Measurements from ENCODE around the gene ABTB2. TPM values are rescaled to one million over a fixed set of nuclear protein-coding genes. Genes with fewer than 3 reads are reported as not detected.

ABTB2 gene
- total RNA-seq, 1 experiment from 2014 or later = 3.1 TPM

DNA sequence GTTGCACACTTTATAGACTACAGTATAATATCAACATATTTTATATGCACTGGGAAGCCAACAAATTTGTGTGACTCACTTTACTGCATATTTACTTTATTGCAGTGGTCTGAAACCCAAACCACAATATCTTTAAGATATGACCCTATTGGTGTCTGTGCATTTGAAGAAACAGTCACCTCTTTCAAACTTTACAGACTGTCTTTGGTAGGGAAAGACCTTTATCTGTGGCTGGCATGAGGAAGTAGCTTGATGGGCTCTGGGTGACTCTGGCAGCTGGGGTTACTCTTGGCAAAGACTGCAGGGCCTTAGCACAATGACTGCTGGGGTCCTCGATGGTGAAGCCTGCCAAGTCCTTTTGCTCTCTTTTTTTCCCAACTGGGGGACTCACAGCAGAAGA lies 21.3 kb upstream of the ABTB2 start:
- ChIA-PET POLR2A (no interaction called here), CTCF (interaction anchor here (0.7 kb wide), 1 partner anchor 1049 kb away, joined by 5 read pairs; no protein-coding TSS in a partner anchor)
- TF ChIP-seq, protein P1, sequence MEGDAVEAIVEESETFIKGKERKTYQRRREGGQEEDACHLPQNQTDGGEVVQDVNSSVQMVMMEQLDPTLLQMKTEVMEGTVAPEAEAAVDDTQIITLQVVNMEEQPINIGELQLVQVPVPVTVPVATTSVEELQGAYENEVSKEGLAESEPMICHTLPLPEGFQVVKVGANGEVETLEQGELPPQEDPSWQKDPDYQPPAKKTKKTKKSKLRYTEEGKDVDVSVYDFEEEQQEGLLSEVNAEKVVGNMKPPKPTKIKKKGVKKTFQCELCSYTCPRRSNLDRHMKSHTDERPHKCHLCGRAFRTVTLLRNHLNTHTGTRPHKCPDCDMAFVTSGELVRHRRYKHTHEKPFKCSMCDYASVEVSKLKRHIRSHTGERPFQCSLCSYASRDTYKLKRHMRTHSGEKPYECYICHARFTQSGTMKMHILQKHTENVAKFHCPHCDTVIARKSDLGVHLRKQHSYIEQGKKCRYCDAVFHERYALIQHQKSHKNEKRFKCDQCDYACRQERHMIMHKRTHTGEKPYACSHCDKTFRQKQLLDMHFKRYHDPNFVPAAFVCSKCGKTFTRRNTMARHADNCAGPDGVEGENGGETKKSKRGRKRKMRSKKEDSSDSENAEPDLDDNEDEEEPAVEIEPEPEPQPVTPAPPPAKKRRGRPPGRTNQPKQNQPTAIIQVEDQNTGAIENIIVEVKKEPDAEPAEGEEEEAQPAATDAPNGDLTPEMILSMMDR (IDR thresholded peaks at IDR 0.05; ENCODE audit: unreplicated experiment) = no peak
- no peak overlapping the region for H3K27ac Mint-ChIP-seq (ENCODE audit: low read depth, unreplicated experiment)
- peaks cover 8% of the 10 kb centered on the region for H3K4me1 Mint-ChIP-seq (ENCODE audit: insufficient read depth, unreplicated experiment)
- no peak overlapping the region for H3K4me3 Mint-ChIP-seq (ENCODE audit: unreplicated experiment)
- no peak for DNase-seq (ENCODE audit: unreplicated experiment)
- H3K9me3 Mint-ChIP-seq (ENCODE audit: unreplicated experiment) = no peaks in the 10 kb centered on the region
- intact Hi-C loops (cut with micrococcal nuclease) = no loop called here
- no peaks in the 10 kb centered on the region for H3K27me3 Mint-ChIP-seq (ENCODE audit: insufficient read depth, unreplicated experiment)
- no peaks in the 10 kb centered on the region for H3K36me3 Mint-ChIP-seq (ENCODE audit: insufficient read depth, unreplicated experiment)
- BruUV-seq (replicated peaks) = no TSS peak

DNA sequence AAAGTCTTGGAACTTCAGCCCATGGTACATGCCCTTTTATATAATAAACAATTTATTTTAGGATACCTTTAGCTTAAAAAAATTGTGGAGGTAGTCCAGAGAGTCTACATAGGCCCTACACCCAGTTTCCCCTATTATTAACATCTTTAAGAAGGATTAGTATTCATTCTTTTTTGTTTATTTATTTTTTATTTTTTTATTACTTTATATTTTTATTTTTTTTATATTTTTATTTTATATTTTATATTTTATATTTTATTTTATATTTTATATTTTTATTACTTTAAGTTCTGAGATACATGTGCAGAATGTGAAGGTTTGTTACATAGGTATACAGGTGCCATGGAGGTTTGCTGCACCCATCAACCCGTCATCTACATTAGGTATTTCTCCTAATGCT lies 15.9 kb upstream of the ABTB2 start:
- Mint-ChIP-seq H3K4me3 (ENCODE audit: unreplicated experiment) (no peak overlapping the region), H3K36me3 (ENCODE audit: insufficient read depth, unreplicated experiment) (no peaks in the 10 kb centered on the region), H3K27me3 (ENCODE audit: insufficient read depth, unreplicated experiment) (no peaks in the 10 kb centered on the region), H3K4me1 (ENCODE audit: insufficient read depth, unreplicated experiment) (peaks cover 13% of the 10 kb centered on the region), H3K9me3 (ENCODE audit: unreplicated experiment) (no peaks in the 10 kb centered on the region), H3K27ac (ENCODE audit: low read depth, unreplicated experiment) (no peak overlapping the region)
- intact Hi-C loops (cut with micrococcal nuclease) = loop anchor here (5.0 kb wide), 1 partner anchor 54 kb away; no protein-coding TSS in a partner anchor
- ChIA-PET CTCF (interaction anchor here (0.6 to 0.9 kb wide), 3 partner anchors 94 to 267 kb away, joined by 3 to 4 read pairs (median 3); no protein-coding TSS in a partner anchor), POLR2A (interaction anchor here (0.8 to 1.7 kb wide), 2 partner anchors 23 to 65 kb away, joined by 3 to 11 read pairs; partner anchors contain the start of gene CAT)
- no TSS peak for BruUV-seq (replicated peaks)
- TF ChIP-seq, protein P1 (IDR thresholded peaks at IDR 0.05; ENCODE audit: unreplicated experiment) = no peak
- DNase-seq (ENCODE audit: unreplicated experiment) = no peak

DNA sequence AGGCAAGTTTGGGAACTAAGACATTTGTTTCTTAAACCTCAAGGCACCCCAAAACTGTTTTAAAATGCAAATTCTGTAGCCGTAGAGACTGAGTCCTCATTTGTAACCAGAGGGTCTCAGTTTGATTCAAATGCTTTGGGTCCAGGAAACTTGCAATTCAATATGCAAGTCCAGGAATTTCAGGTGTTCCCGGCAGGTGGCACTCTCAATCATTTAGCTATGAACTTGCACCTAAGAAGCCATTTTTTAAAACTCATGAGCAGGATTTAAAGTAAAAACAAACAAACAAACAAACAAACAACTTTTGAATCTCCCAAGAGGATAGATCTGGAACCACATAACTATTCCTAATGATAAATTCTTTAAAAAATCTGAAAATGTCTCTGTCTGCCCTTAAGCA lies 8.7 kb upstream of the ABTB2 start:
- no peaks in the 10 kb centered on the region for H3K9me3 Mint-ChIP-seq (ENCODE audit: unreplicated experiment)
- DNase-seq (ENCODE audit: unreplicated experiment) = peak; percentile 62
- intact Hi-C loops (cut with micrococcal nuclease) = loop anchor here (1.0 to 5.0 kb wide), 3 partner anchors 102 to 1026 kb away; no protein-coding TSS in a partner anchor
- peaks cover 7% of the 10 kb centered on the region for H3K4me1 Mint-ChIP-seq (ENCODE audit: insufficient read depth, unreplicated experiment)
- TF ChIP-seq, protein P1 (IDR thresholded peaks at IDR 0.05; ENCODE audit: unreplicated experiment) = peak; percentile 56
- H3K4me3 Mint-ChIP-seq (ENCODE audit: unreplicated experiment) = no peak overlapping the region
- no peaks in the 10 kb centered on the region for H3K36me3 Mint-ChIP-seq (ENCODE audit: insufficient read depth, unreplicated experiment)
- H3K27me3 Mint-ChIP-seq (ENCODE audit: insufficient read depth, unreplicated experiment) = no peaks in the 10 kb centered on the region
- POLR2A ChIA-PET = interaction anchor here (0.6 to 3.1 kb wide), 7 partner anchors 12 to 361 kb away, joined by 3 to 11 read pairs (median 4); partner anchors contain the start of gene CAT
- CTCF ChIA-PET = interaction anchor here (0.6 to 9.8 kb wide), 47 partner anchors 16 to 1505 kb away, joined by 3 to 158 read pairs (median 4); partner anchors contain the start of gene CAT
- no peak overlapping the region for H3K27ac Mint-ChIP-seq (ENCODE audit: low read depth, unreplicated experiment)
- no TSS peak for BruUV-seq (replicated peaks)

DNA sequence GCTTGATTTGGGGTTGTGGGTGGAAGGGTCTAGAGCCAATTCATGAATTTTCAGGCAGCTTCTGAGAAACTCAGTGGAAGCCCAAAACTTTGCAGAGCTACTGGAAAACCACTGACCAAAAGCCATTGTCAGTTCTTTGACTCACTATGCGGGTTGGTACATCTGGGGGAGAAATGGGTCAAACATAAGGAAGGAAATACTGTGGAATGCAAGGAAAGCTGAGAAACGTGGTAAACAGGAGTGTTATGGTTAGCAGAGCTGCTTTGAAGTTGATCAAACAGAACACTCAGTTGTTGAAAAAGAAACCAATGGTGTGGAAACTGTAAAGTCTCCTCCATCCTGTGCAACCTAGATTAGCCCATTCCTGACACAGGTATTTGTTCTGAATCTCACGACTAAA lies 6.3 kb upstream of the ABTB2 start:
- no peaks in the 10 kb centered on the region for H3K27me3 Mint-ChIP-seq (ENCODE audit: insufficient read depth, unreplicated experiment)
- BruUV-seq (replicated peaks) = no TSS peak
- H3K27ac Mint-ChIP-seq (ENCODE audit: low read depth, unreplicated experiment) = no peak overlapping the region
- H3K4me1 Mint-ChIP-seq (ENCODE audit: insufficient read depth, unreplicated experiment) = peaks cover 5% of the 10 kb centered on the region
- H3K36me3 Mint-ChIP-seq (ENCODE audit: insufficient read depth, unreplicated experiment) = no peaks in the 10 kb centered on the region
- CTCF ChIA-PET = interaction anchor here (0.8 to 9.8 kb wide), 7 partner anchors 10 to 190 kb away, joined by 3 to 158 read pairs (median 27); no protein-coding TSS in a partner anchor
- no peak for DNase-seq (ENCODE audit: unreplicated experiment)
- TF ChIP-seq, protein P1 (IDR thresholded peaks at IDR 0.05; ENCODE audit: unreplicated experiment) = no peak
- intact Hi-C loops (cut with micrococcal nuclease) = no loop called here
- POLR2A ChIA-PET = no interaction called here
- H3K9me3 Mint-ChIP-seq (ENCODE audit: unreplicated experiment) = no peaks in the 10 kb centered on the region
- H3K4me3 Mint-ChIP-seq (ENCODE audit: unreplicated experiment) = no peak overlapping the region

Measured in MCF 10A (cell line).